Ammon's horn (tissue), 1 donor: ENCODE results near the gene PLPP3.

Experiments used
- DNase-seq: peaks from one replicate; pipeline ENCODE4 v3.0.0-alpha.2; 2016; ENCODE audit warnings: low spot score

The PLPP3 gene

DNA sequence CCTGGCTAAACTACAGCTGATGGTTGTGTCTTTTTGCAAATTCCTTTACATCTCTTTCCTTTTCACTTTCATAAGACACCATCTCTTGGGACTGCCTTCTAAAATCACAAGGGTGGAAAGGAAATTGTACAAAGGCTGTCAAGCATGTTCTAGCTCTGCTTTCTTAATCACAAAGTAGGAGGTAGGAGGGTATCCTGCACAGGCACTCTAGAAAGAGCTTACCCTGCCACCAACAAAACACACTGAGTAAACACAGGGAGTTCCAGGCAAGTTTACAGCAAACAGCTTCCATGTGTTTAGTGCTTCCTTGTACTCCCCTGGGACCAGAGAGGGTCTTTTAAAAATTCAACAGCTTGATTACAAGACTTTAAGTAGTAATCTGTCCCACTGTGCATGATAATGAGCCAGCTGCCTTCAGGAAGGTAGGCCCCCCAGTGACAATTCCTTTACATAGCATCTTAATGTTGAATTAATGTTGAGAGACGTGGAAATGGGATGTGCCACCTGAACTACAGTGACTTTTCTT lies 2.4 kb downstream of the PLPP3 start:
- peak; percentile 71 for DNase-seq

DNA sequence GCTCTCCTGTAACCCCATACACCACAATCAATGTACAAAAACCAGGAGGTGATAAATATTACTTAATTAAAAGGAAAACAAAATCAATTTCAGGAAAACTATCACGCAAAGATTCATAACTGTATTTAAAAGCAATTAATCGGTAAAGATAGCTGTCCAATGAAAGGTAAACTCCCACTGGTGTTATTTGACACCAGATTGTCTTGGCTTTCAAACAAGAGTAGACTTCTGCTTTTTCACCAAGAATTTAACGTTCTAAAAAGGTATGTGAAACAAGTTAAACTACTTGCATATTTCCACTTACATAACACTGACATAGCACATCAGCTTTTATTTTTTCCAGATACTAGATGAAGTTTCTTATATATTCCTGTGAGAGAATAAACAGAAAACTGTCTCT lies 3.5 kb downstream of the PLPP3 start:
- DNase-seq, result no peak

DNA sequence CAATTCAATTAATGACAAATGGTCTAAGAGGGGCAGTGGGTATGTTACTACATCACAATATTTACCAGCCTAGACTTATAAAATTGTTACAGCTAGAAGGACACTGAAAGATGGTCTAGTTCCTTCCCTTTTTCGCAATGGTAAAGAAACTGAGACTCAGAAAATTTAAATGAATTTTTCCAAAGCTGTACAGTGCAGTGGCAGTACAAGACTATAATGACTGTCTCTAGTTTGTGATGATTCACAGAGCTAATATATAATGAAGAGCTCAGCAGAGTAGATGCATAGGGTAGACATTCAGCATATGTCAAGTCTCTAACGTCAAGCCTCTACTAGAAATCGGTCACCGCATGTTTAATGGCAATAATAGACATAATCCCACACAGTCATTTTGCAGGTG lies 4.6 kb downstream of the PLPP3 start:
- DNase-seq, result no peak

DNA sequence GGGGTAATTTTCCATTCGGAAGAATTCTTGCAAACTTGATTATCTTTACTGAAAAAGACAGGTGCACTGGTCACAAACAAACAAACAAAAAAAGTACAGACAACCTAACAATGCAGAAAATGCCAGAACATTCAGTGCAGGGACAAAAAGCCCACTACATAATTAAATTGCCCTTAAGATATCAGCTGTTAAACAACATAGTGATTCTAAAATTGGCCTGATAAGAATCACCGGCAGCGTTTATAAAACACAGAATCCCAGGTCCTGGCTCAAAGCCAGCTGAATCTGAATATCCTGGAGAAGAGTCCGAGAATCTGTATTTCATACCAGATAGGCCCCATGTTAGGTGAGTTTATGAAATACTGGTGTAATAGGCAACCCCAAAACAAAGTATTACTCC lies 6.1 kb downstream of the PLPP3 start:
- no peak for DNase-seq

DNA sequence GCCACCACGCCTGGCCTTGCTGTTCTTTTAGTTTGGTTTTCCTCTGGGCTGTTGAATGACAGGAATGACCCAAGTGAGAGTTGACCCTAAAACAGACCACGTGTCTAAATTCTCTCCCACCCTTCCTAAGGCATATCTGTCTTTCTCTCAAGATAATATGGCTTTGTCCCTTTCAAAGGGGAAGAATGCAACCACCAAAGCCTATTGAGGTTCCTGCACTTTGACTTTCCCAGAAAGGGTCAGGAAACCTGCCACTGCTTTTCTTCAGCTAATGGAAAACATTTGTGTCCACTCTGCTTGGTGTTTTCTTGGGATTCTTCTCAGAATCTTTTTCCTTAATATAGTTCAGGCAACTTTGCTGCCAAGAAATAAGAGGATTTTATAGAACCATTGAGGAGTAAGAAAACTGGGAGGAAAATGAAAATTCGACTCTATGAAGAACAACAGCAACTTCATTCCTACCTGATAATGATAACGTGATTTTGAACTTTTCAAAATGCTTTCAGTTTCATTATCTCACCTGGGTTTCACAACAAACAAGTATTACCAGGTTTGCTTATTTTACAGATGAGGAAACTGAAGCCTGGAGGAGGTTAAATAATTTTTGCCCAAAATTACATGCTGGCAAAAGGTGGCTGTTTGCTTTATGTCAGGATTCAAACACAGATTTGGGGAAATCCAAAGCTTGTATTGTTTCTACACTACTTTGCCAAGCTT lies 6.9 kb downstream of the PLPP3 start:
- no peak for DNase-seq

DNA sequence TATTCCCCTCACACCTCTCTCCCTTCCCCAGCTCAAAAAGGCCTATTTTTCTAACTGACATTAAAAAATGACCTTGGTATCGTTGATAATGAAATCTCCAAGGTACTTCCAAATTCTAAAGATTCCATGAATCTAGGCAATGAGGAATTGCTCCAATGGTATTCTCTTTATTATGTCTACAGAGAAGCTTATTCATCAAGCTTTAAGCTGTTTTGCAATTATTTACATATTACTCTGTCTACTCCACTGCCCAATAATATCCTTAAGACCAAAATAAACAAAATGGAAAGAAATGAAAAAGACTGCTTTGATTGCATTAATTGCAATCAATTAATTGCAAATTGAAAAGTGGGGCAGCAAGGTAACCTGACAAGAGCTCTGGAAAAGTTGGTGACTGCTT lies 7.9 kb downstream of the PLPP3 start:
- DNase-seq, result no peak

DNA sequence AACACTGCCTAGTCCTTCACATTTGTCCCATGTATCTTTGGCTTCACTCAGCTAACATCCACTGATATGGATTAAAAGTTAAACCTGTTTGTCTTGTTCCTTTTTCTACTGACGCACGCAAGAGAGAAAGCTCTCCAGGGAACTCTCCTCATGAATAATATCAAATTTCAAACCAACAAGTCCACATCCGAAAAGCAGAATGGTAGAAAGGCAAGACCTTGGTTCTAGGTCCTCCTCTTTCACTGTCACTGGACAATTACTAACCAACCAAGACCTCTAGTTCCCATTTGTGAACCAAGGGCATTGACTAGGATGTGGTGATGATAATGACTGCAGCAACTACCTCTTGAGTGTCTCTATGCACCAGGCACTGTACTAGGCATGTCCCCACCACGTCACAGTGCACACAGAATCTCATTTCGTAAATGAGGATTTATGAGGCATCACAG lies 8.4 kb downstream of the PLPP3 start:
- DNase-seq, result no peak

DNA sequence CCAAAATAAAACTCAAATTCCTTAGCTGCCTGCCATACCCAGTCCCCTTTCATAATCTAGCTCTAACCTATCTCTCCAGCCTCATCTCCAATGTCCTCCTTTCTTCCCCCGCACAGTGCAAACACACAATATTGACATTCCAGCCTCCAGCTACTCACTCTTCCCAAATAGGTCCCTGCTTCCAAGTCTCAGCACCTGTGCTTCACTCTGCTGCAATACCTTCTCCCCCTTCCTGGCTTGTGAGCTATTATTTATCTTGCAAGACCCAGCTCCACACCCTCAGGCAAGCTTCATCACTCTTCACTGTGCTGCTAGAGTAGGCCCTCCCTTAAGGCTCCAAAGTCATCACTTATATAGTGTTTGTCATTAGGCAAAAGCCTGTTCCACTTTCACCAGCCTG lies 9.7 kb downstream of the PLPP3 start:
- no peak for DNase-seq

DNA sequence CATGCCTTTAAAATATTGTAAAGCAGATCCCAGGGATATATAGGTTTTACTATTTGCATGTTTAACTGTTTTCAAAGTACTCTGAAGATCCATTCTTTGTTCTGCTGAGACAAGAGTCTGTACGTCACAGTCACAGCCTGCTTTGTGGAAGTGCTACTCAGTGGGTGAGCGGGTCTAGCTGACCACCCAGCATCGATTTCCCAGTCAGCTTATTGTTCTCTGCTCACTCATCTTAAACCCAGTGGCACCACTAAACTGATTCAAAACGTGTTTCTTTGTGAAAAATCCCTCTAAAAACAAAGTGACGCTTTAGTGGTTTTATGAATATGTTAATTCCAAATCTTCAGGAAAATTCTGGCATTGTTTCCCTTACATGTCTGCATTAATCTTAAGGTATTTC lies 12.4 kb downstream of the PLPP3 start:
- DNase-seq, result no peak

DNA sequence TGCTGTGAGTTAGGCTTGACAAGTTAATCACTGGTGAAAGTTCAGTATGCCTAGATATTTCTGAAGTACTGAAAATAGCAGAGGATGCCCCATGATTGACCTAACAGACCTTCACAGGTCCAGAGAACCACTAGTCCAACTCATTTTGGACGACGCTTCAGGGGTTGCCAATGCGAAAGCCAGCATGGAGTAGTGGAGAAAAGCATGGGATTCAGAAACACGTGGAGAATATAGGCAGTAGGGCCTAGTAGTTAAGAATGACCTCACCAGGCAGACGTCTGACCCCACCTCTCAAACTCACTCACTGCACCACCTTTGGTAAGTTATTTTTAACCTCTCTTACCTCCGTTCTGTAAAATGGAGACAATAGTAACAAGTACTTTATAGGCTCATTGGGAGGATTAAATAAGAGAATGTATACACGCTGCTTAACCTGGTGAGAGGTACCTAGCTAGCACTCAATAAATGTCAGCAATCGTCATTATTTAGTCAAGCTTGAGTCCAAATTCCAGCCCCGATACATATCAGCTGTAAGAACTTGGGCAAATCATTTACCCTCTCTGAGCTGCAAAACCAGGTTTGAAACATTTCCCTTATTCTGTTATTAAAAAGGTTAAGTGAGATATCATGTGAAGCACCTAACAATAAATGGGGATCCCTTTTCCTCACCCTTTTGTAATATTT lies 13.2 kb downstream of the PLPP3 start:
- no peak for DNase-seq

DNA sequence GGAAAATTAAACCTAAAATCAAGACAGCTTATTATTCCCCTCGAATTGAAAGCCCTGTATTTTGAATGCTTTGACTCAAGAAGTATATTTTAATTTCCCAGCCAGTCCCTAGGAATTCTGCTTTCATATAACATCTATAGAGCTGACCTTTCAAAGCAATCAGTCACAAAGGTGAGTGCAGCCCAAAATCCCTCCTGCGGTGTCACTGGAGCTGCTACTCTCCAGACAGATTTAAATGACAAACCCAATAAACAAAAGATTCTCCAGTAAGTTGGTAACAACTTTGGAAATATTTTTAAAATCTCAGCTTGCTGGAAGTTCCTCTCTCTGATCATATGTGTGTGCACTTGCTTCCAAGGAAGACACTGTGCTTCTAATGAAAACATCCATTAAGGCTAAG lies 14.7 kb downstream of the PLPP3 start:
- DNase-seq, result no peak

DNA sequence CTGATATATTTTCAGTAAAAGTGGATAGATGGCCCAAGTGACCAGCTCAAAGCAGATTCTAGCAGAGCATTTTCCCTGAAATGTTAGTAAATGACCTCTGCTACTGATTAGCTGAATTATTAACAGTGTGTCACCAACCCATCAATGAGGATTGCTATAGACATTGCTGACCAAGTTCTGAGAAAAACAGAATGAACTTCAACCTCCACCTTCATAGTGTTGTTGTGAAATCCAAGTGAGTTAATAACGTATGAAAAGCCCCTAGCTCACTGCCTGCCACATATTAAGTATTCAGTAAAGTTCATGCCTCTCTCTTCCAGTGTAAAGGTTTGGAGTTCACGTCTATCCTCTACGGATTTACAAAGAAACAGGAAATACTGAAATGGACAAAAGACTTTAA lies 15.8 kb downstream of the PLPP3 start:
- DNase-seq, result no peak

DNA sequence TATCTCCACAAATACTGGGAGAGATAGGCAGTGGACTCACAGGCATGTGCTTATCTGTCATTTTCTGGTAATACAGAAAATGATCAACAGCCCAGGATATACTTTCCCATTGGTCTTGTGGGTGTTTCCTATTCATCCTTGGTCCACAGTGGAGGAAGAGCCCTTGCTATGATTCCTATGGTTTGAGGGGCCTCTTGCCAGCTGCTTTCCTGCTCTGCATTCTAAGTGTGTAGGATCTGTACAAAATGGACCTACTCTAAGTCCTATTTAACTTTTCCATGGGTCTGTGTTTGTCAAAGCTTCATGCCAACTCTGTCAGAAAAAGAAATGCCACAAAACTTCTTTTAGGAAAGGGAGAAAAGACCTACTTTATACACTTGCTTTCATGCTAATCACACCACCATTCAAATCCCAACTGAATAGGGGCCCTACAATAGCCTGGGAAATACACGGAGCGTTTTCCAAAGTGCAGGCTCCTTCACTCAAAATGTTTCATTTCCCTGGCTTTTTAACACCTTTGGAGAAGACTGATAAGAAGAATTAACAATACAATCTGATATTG lies 16.4 kb downstream of the PLPP3 start:
- DNase-seq, result peak; percentile 36

DNA sequence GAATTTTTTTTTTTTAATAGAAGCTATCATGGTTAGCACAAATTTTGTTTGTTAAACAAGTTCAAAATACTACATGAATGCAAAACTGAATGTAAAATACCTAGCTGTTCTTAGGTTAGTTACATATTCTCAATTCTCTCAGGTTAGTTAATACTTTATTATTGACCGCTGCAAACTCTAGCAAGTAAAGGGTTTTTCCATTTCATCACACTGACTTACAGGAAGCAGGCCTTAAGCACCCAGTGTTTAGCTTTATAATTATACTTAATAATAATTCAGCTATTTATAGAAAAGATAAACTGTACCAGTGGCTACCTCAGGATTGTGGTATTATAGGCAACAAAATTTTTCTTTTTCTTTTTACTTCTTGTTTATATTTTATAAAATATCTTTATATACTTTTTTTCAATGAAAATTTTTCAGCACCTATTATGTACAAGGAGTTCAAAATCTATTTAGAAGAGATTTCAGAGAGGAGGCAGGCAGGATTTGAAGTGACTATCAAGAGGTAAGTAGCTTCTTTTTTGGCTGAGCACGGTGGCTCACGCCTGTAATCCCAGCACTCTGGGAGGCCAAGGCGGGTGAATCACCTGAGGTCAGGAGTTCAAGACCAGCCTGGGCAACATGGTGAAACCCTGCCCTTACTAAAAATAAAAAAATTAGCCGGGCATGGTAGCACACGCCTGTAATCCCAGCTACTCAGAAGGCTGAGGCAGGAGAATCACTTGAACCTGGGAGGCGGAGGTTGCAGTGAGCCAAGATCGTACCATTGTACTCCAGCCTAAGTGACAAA lies 17.9 kb downstream of the PLPP3 start:
- DNase-seq, result no peak

DNA sequence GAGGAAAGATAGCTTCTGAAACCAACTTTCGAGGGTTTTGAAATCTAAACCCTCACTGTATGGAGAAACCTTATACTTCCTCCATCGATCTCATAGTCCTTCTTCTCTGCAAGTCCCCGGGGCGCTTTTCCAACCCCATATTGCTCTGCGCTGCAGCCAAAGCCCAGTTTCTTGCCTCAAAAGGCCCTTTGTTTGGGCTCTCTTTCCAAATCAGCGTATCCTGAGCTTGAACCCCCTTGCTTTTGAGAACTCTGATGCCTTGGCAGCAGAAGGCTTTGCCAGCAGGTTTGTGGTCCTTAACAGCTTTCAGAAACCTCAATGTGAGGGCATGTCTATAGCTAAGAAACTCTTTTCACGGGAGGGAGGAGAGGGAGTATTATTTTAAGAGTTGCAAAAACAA lies 21.6 kb downstream of the PLPP3 start:
- peak; percentile 81 for DNase-seq

DNA sequence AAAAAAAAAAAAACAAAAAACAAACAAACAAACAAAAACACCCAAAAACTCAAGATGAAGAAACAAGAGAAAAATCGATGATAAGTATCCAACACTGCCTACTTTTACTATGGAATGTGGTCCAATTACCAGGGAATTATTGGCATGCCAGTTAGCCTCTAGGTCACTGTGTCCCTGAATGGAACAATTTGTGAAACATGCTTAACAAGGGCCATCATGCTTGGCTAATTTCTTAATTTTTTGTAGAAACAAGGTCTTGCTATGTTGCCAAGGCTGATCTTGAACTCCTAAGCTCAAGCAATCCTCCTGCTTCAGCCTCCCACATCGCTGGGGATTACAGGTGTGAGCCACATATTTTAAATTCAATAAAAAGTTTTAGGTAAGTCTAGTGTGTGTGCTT lies 23.9 kb downstream of the PLPP3 start:
- no peak for DNase-seq

DNA sequence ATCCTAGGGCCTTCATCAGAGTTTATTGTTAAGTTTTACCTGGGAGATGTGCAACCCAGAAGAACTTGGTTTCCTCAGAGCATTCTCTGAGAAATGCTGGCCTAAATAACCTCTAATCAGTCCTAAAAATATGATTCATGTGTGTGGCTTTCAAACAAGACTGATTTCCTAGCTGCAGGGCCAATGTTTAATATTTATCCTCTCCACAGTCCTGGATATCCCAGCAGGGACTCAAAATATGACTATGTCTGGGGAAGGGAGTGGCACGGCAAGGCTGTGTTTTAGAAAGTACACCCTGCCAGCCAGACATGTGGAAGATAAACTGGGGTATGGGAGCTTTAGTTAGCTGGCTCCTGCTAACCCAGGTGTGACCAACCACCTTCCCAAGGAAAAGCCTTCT lies 26.3 kb downstream of the PLPP3 start:
- no peak for DNase-seq

DNA sequence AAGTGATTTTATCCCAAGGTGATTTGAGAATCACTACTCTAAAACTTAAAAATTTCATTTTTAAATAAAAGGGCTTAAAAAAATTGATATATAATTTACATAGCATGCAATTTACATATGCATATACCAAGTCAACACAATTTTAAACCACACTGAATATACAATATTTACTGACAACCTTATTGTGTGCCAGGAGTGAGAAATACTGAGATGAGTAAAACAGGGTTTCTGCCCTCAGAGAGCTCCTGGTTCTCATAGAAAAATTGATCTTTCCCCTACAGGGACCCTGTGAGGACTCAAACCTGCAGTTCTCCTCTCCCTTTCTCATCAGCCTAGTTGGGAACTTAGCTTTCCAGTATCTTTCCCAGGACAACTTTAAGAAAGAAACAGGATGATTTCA lies 27.0 kb downstream of the PLPP3 start:
- no peak for DNase-seq

DNA sequence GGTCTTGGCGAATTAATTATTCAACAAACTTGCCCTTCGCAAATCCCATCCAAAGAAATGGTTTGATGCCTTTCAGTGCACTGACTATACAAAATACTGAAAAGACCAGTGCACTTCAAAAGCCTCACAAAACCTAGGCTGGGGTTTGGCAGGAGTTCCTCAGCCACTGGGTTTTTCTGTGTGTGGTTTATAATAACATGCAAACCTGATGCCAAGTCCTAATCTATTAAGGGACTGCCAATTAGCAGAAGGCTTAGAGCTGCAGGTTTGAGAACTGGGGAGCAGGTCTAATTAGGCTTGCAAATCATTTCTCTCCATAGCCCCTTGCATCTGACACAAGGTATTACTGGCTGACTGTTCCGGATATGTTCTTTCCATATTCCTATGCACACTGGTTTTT lies 27.7 kb downstream of the PLPP3 start:
- DNase-seq, result peak; percentile 68

DNA sequence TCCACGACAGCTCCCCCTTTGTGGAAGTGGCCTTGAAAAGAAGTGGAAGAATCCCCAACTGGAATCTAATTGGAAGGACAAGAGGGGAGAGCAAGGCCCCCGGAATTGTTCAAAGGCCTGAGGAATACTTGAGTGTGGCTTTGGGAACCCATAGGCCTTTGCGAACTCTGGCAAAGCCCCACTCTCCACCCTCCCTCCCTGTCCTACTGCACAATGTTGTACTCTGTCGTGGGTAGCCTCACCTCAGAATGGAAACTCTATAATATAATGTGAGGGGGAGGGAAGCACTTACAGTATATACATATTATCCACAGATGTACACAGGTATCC lies 28.5 kb downstream of the PLPP3 start:
- peak; percentile 20 for DNase-seq

DNA sequence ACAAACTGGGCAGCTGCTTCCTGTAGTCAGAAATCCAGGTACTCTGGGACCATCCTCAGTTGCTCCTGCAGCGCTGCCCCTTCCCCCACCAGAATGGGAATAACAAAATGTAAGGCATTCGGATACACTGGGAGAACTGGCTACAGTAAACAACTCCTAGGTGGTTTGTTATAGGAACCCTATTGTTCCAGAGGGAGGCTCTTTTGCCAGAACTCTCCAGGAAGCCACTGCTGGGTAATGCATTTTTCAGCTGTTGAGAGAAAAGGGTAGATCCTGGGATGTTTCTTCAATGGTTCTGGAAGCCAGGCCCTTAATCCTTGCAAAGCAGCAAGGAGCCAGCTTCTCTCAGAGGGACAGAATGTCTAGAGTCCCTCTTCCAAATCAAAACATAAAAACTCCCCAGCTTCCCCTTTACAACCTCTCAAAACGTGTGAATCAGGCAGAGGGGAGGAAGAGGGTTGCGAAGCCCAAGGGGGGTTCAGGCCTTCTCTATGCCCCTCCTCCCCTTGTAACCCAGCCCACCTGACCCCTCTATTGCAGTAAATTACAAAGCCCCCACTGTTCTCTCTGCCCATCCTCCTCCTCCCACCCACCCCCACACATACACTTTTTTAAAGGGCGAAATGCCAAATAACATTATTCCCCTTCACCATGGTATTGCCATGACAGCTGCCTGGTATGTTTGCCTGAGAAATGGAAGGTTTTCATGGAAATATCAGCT lies 29.1 kb downstream of the PLPP3 start:
- DNase-seq, result peak; percentile 35

DNA sequence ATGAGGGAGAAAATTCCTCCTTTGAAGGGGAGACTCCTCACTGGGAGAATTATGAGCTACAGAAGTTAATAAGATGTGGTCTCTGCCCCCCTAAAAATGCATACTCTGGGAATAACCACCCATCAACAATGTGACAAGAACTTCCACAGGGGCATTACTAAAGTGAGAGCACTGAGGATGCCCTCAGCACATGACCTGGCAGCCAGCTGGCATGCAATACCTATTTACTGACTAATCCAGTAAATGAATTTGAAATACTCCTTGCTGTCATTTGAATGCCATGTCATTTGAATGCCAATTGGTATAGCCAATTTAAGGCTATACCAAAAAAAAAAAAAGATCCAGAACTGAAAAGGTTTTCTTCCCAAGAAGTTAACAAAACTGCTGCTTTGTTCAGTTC lies 30.8 kb downstream of the PLPP3 start:
- no peak for DNase-seq
